Body of pancreas (tissue), 4 donors: Measurements from ENCODE around the gene BBS10.

ENCODE experiments used
- CTCF ChIP-seq, 7 experiments: fragments of 450-650 bp in 4 of 7; fragments of 200-600 bp in 3 of 7; sonication (generic) in 3 of 7; IDR thresholded peaks; one replicate each; pipeline ENCODE4 v1.5.1; 2016 to 2019; ENCODE audit warnings: antibody characterized with exemption in 7 of 7
- POLR2A ChIP-seq, 3 donors: fragments of 450-650 bp; IDR thresholded peaks; one replicate each; pipeline ENCODE4 v1.6.1; 2016; ENCODE audit warnings: antibody characterized with exemption in 3 of 3, mild to moderate bottlenecking in 2 of 3

GRCh38 chr12:76348079-76348901 is at the start of gene BBS10:
- TF ChIP-seq POLR2A (IDR thresholded peaks at IDR 0.05) (peak in 2 of 3 donors; percentile 64 to 68), CTCF (IDR thresholded peaks at IDR 0.05) (peak in 5 of 7 experiments; percentile 26 to 43 (median 30))
